Mesendoderm (in vitro differentiated cells): Measurements from ENCODE around the gene C14orf180.

ENCODE experiments used
- DNase-seq: peaks from one replicate; pipeline ENCODE4 v3.0.0; 2013
- H2AK5ac ChIP-seq: 2 replicates; pipeline ENCODE4 v1.6.1; 2013; ENCODE audit warnings: low read length, inconsistent platforms
- H2BK120ac ChIP-seq: 2 replicates; pipeline ENCODE4 v1.6.1; 2013; ENCODE audit warnings: low read depth, mild to moderate bottlenecking, low read length, moderate library complexity, mixed read lengths
- H2BK15ac ChIP-seq: replicated peaks from 2 replicates; pipeline ENCODE4 v1.6.1; 2013; ENCODE audit warnings: low read depth, mild to moderate bottlenecking, moderate library complexity
- H2BK5ac ChIP-seq: 2 replicates; pipeline ENCODE4 v1.6.1; 2013; ENCODE audit warnings: low read length, inconsistent platforms
- H3K18ac ChIP-seq: 2 replicates; pipeline ENCODE4 v1.6.1; 2013; ENCODE audit warnings: mild to moderate bottlenecking, low read length, mixed read lengths
- H3K23ac ChIP-seq: one replicate; pipeline ENCODE4 v1.6.1; 2013; ENCODE audit warnings: low read length
- H3K27ac ChIP-seq: 2 replicates; pipeline ENCODE4 v1.5.1; 2013; ENCODE audit warnings: low read depth, mild to moderate bottlenecking, inconsistent platforms, low read length, moderate library complexity
- H3K27me3 ChIP-seq: 2 replicates; pipeline ENCODE4 v1.6.1; 2013; ENCODE audit warnings: low read length, control low read depth, mild to moderate bottlenecking, inconsistent platforms; ENCODE audit not compliant: insufficient read depth, poor library complexity
- H3K36me3 ChIP-seq: 2 replicates; pipeline ENCODE4 v1.6.1; 2013; ENCODE audit warnings: low read length, inconsistent platforms; ENCODE audit not compliant: control insufficient read depth, insufficient read depth
- H3K4ac ChIP-seq: one replicate; pipeline ENCODE4 v1.6.1; 2013; ENCODE audit warnings: low read depth, mild to moderate bottlenecking, low read length, moderate library complexity
- H3K4me1 ChIP-seq: 2 replicates; pipeline ENCODE4 v1.6.1; 2013; ENCODE audit warnings: low read depth, low read length, inconsistent platforms; ENCODE audit not compliant: control insufficient read depth
- H3K4me2 ChIP-seq: 2 replicates; pipeline ENCODE4 v1.6.1; 2013; ENCODE audit warnings: low read length
- H3K4me3 ChIP-seq: 2 replicates; pipeline ENCODE4 v1.5.1; 2013; ENCODE audit warnings: mild to moderate bottlenecking, low read length
- H3K56ac ChIP-seq: one replicate; pipeline ENCODE4 v1.6.1; 2013; ENCODE audit warnings: low read length
- H3K79me1 ChIP-seq: 2 replicates; pipeline ENCODE4 v1.6.1; 2013; ENCODE audit warnings: low read length, inconsistent platforms
- H3K79me2 ChIP-seq: 2 replicates; pipeline ENCODE4 v1.6.1; 2013; ENCODE audit warnings: mild to moderate bottlenecking, low read length; ENCODE audit not compliant: control insufficient read depth, insufficient read depth
- H3K9ac ChIP-seq: 2 replicates; pipeline ENCODE4 v1.6.1; 2013; ENCODE audit warnings: low read length, inconsistent platforms
- H4K5ac ChIP-seq: one replicate; pipeline ENCODE4 v1.6.1; 2013; ENCODE audit warnings: low read length
- H4K8ac ChIP-seq: one replicate; pipeline ENCODE4 v1.6.1; 2013; ENCODE audit warnings: low read depth, mild to moderate bottlenecking, control low read depth, low read length, moderate library complexity
- WGBS: extraction: QIAGEN DNeasy Blood & Tissue Kit; methylation state at CpG from one replicate; pipeline ENCODE4 v1.1.7; 2013; ENCODE audit warnings: low lambda C conversion rate, missing lambda C conversion rate; ENCODE audit not compliant: insufficient coverage; ENCODE audit errors: extremely low coverage; 5-methylcytosine and 5-hydroxymethylcytosine counted together

The C14orf180 gene

GRCh38 chr14:104591506-104592291, 12.1 kb downstream of the C14orf180 start:
- Histone ChIP-seq H3K27me3 (no peaks in the 10 kb centered on the region), H2BK5ac (no peak overlapping the region), H4K8ac (no peak overlapping the region), H3K56ac (no peak overlapping the region), H3K79me1 (no peaks in the 10 kb centered on the region), H2AK5ac (no peak overlapping the region), H3K4me2 (no peak overlapping the region), H3K27ac (no peak overlapping the region), H3K4me3 (no peak overlapping the region), H2BK15ac (no peak overlapping the region), H3K23ac (no peak overlapping the region), H3K18ac (no peak overlapping the region), H2BK120ac (no peak overlapping the region), H4K5ac (no peak overlapping the region), H3K4me1 (no peaks in the 10 kb centered on the region), H3K4ac (no peak overlapping the region), H3K36me3 (no peaks in the 10 kb centered on the region), H3K9ac (no peak overlapping the region), H3K79me2 (no peaks in the 10 kb centered on the region)
- DNase-seq: no peak
- WGBS: no CpG with 5 or more reads among the region's 26 CpGs

DNA sequence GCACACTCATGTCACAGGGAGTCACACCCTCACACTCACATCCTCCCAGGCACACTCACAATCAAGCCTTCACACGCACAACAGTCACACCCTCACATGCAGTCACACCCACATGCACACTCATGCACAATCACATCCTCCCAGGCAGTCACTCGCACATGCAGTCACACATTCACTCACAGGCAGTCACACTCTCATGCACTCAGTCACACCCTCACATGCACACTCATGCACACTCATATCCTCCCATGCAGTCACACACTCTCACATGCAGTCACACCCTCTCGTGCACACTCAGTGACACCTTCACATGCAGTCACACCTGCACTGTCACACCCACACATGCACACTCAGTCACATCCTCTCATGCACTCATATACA, 12.7 kb downstream of the C14orf180 start:
- no peak overlapping the region for H2BK5ac ChIP-seq
- no peak overlapping the region for H2BK120ac ChIP-seq
- H3K27me3 ChIP-seq: no peaks in the 10 kb centered on the region
- no CpG with 5 or more reads among the region's 3 CpGs for WGBS
- H3K4me2 ChIP-seq: no peak overlapping the region
- H3K56ac ChIP-seq: no peak overlapping the region
- no peak for DNase-seq
- no peak overlapping the region for H2BK15ac ChIP-seq
- H3K4ac ChIP-seq: no peak overlapping the region
- no peaks in the 10 kb centered on the region for H3K79me2 ChIP-seq
- H3K27ac ChIP-seq: no peak overlapping the region
- no peak overlapping the region for H3K4me3 ChIP-seq
- no peak overlapping the region for H3K23ac ChIP-seq
- no peak overlapping the region for H3K9ac ChIP-seq
- no peaks in the 10 kb centered on the region for H3K4me1 ChIP-seq
- no peak overlapping the region for H4K5ac ChIP-seq
- H4K8ac ChIP-seq: no peak overlapping the region
- no peaks in the 10 kb centered on the region for H3K79me1 ChIP-seq
- H3K18ac ChIP-seq: no peak overlapping the region
- H3K36me3 ChIP-seq: no peaks in the 10 kb centered on the region
- H2AK5ac ChIP-seq: no peak overlapping the region

DNA sequence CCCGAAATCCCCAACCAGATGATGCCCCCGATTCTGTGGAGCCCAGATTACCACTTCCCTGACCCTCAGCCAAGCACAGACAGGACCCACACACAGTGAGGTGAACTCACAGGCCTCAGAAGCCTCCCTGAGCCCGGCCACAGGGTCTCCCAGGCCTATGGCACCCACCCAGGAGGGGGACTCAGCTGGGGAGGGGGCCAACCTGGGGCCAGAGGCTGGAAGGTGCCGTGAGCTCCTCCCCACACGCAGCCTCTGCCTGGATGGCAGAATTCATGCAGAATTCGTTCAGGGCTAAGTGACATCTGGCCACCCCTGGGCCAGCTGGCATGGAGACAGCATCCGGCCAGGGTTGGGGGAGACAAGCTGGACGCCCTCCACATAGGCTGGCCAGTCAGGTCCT, 13.2 kb downstream of the C14orf180 start:
- H2BK120ac ChIP-seq: no peak overlapping the region
- H2BK5ac ChIP-seq: no peak overlapping the region
- no peaks in the 10 kb centered on the region for H3K27me3 ChIP-seq

DNA sequence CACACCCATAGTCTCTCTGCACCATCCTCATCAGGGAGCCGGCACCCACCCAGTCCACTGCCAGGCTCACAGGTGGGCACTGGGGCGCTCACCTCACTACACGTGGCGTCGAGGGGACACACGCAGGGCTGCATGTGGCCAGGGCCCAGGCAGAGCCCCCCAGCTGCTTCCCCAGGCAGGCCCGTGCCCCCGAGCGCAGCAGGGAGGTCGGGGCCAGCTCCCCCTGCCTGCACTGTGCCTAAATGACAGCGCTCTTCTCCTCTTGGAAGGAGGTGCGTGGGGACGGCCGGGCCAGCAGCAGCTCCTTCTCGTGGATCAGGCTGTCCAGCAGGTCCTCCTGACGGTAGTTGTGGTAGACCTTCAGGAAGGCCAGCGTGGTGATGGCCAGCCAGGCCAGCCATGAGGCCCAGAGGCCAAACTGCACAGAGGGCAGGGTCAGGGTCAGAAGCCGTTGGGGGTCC, 13.7 kb downstream of the C14orf180 start:
- H3K36me3 ChIP-seq: no peaks in the 10 kb centered on the region
- DNase-seq: no peak
- no peak overlapping the region for H3K56ac ChIP-seq
- H3K4me2 ChIP-seq: no peak overlapping the region
- no peak overlapping the region for H2AK5ac ChIP-seq
- no peak overlapping the region for H2BK15ac ChIP-seq
- H3K4me1 ChIP-seq: no peaks in the 10 kb centered on the region
- no peak overlapping the region for H2BK120ac ChIP-seq
- no peak overlapping the region for H3K18ac ChIP-seq
- no peaks in the 10 kb centered on the region for H3K79me2 ChIP-seq
- H3K9ac ChIP-seq: no peak overlapping the region
- H3K4me3 ChIP-seq: no peak overlapping the region
- no peak overlapping the region for H4K5ac ChIP-seq
- H3K79me1 ChIP-seq: no peaks in the 10 kb centered on the region
- no peak overlapping the region for H4K8ac ChIP-seq
- no CpG with 5 or more reads among the region's 18 CpGs for WGBS
- H3K23ac ChIP-seq: no peak overlapping the region
- no peaks in the 10 kb centered on the region for H3K27me3 ChIP-seq
- H3K4ac ChIP-seq: no peak overlapping the region
- no peak overlapping the region for H3K27ac ChIP-seq
- H2BK5ac ChIP-seq: no peak overlapping the region

More for the DNA sequence above, 13.2 kb downstream of the C14orf180 start:
- Histone ChIP-seq H3K9ac (no peak overlapping the region), H3K79me2 (no peaks in the 10 kb centered on the region), H4K8ac (no peak overlapping the region), H2BK15ac (no peak overlapping the region), H3K27ac (no peak overlapping the region), H3K23ac (no peak overlapping the region), H2AK5ac (no peak overlapping the region), H3K18ac (no peak overlapping the region), H3K56ac (no peak overlapping the region), H3K79me1 (no peaks in the 10 kb centered on the region), H3K4ac (no peak overlapping the region), H3K4me1 (no peaks in the 10 kb centered on the region), H4K5ac (no peak overlapping the region), H3K4me2 (no peak overlapping the region), H3K36me3 (no peaks in the 10 kb centered on the region), H3K4me3 (no peak overlapping the region)
- no peak for DNase-seq
- no CpG with 5 or more reads among the region's 8 CpGs for WGBS

DNA sequence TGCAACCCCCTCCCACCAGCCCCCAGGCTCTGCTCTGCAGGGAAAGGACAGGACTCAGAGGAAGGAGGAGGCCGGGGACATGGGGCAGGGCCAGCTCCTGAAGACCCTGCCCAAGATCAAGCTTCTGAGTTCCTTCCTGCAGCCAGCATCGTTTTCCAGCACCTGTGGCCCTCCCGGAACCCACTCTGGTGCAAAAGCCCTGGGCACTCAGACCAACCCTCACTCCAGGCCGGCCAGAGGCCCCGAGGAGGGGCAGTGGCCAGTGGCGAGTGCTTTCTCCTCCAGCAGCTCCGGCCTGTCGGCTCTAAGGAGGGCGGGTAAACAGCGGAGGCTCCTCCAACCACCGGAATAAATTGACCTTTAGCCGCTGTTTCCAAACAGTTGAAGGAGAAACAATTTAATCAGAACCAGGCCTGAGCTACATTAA, 14.2 kb downstream of the C14orf180 start:
- no peak overlapping the region for H2BK5ac ChIP-seq

More for the DNA sequence above, 14.2 kb downstream of the C14orf180 start:
- H3K79me1 ChIP-seq: no peaks in the 10 kb centered on the region
- H3K18ac ChIP-seq: no peak overlapping the region
- no peaks in the 10 kb centered on the region for H3K36me3 ChIP-seq
- H3K56ac ChIP-seq: no peak overlapping the region
- no peak overlapping the region for H3K4me3 ChIP-seq
- no peak for DNase-seq
- no peak overlapping the region for H4K5ac ChIP-seq
- no peak overlapping the region for H2AK5ac ChIP-seq
- H3K27me3 ChIP-seq: no peaks in the 10 kb centered on the region
- no peak overlapping the region for H3K4me2 ChIP-seq
- no CpG with 5 or more reads among the region's 12 CpGs for WGBS
- no peak overlapping the region for H4K8ac ChIP-seq
- H3K23ac ChIP-seq: no peak overlapping the region
- no peak overlapping the region for H3K4ac ChIP-seq
- no peak overlapping the region for H2BK15ac ChIP-seq
- H3K27ac ChIP-seq: no peak overlapping the region
- no peaks in the 10 kb centered on the region for H3K4me1 ChIP-seq
- no peak overlapping the region for H2BK120ac ChIP-seq
- H3K9ac ChIP-seq: no peak overlapping the region
- H3K79me2 ChIP-seq: no peaks in the 10 kb centered on the region
